Measurements from ENCODE around the gene ATAD1. TPM values are rescaled to one million over a fixed set of nuclear protein-coding genes. Genes with fewer than 3 reads are reported as not detected.

ATAD1 gene
- total RNA-seq (100 to 1,000 TPM in 1 of 2 donors, 10 to 100 TPM in 1; 68.5 to 107 TPM), polyA plus RNA-seq (ENCODE audit: insufficient read depth, low read depth, low replicate concordance) (162 TPM)
- long read RNA-seq, donor 1, full-length matches to known transcripts: 10 of 29 reads
- long read RNA-seq, donor 1, partial matches to known transcripts: 6 of 29 reads
- long read RNA-seq, donor 1, other reads (novel, unspliced or antisense): 13 of 29 reads
- long read RNA-seq, donor 2, partial matches to known transcripts: 24 of 34 reads
- long read RNA-seq, donor 2, other reads (novel, unspliced or antisense): 9 of 34 reads

GRCh38 chr10:87817609-87818504 lies at the start of gene ATAD1:
ATAD1 (minus strand) TSS chr10:87818226; CDS start chr10:87814599, 3,627 bp downstream.
- peak; percentile 90 for DNase-seq
- peak within 1 kb of the TSS; percentile 77 to 89 for H3K4me3 ChIP-seq
- H3K4me1 ChIP-seq: peaks cover 3% of the 10 kb centered on the region
- H3K36me3 ChIP-seq (ENCODE audit: low read depth, missing control alignments): no peaks in the 10 kb centered on the region
- peak within 1 kb of the TSS; percentile 81 to 89 for H3K27ac ChIP-seq
- TF ChIP-seq CTCF (IDR thresholded peaks at IDR 0.05) (peak in 1 of 3 experiments; percentile 22), POLR2A (IDR thresholded peaks at IDR 0.05) (no peak)
- H3K27me3 ChIP-seq: no peaks in the 10 kb centered on the region
- intact Hi-C loops (cut with DNase I; ENCODE audit: low total_unique reads): no loop called here
- WGBS, 2 donors: 0% methylated on average over 28 to 54 of the region's 60 CpGs
- H3K9me3 ChIP-seq: no peaks in the 10 kb centered on the region

- no peak for DNase-seq
- intact Hi-C loops (cut with DNase I; ENCODE audit: low total_unique reads): loop anchor here (10.0 kb wide), 2 partner anchors 177 to 517 kb away; no protein-coding TSS in a partner anchor
- TF ChIP-seq POLR2A (IDR thresholded peaks at IDR 0.05) (no peak), CTCF (IDR thresholded peaks at IDR 0.05) (no peak)
- H3K36me3 ChIP-seq (ENCODE audit: low read depth, missing control alignments): no peaks in the 10 kb centered on the region
- no peaks in the 10 kb centered on the region for H3K27me3 ChIP-seq
- peak overlapping the region in 1 of 2 donors; percentile 99 for H3K27ac ChIP-seq
- H3K4me3 ChIP-seq: peak overlapping the region; percentile 93 to 96
- no peaks in the 10 kb centered on the region for H3K9me3 ChIP-seq
- peaks cover 17% of the 10 kb centered on the region for H3K4me1 ChIP-seq
Measured at GRCh38 chr10:87867453-87867852, 49.4 kb upstream of the ATAD1 start.

GRCh38 chr10:87866412-87866974 lies 48.5 kb upstream of the ATAD1 start:
- peak overlapping the region; percentile 93 to 96 for H3K4me3 ChIP-seq
- no peak for TF ChIP-seq POLR2A (IDR thresholded peaks at IDR 0.05)
- no peak for TF ChIP-seq CTCF (IDR thresholded peaks at IDR 0.05)
- H3K27ac ChIP-seq: peak overlapping the region; percentile 29 to 99
- peaks cover 19% of the 10 kb centered on the region for H3K4me1 ChIP-seq
- intact Hi-C loops (cut with DNase I; ENCODE audit: low total_unique reads): loop anchor here (10.0 kb wide), 2 partner anchors 178 to 518 kb away; no protein-coding TSS in a partner anchor
- no peaks in the 10 kb centered on the region for H3K9me3 ChIP-seq
- no peak for DNase-seq
- no peaks in the 10 kb centered on the region for H3K27me3 ChIP-seq
- H3K36me3 ChIP-seq (ENCODE audit: low read depth, missing control alignments): no peaks in the 10 kb centered on the region
- 12 to 15% methylated on average over 3 of the region's 3 CpGs for WGBS, 2 donors

- peak overlapping the region; percentile 87 to 99 for H3K27ac ChIP-seq
- no peaks in the 10 kb centered on the region for H3K36me3 ChIP-seq (ENCODE audit: low read depth, missing control alignments)
- intact Hi-C loops (cut with DNase I; ENCODE audit: low total_unique reads): loop anchor here (10.0 kb wide), 2 partner anchors 179 to 519 kb away; no protein-coding TSS in a partner anchor
- TF ChIP-seq CTCF (IDR thresholded peaks at IDR 0.05) (no peak), POLR2A (IDR thresholded peaks at IDR 0.05) (no peak)
- DNase-seq: no peak
- H3K27me3 ChIP-seq: no peaks in the 10 kb centered on the region
- peaks cover 19% of the 10 kb centered on the region for H3K4me1 ChIP-seq
- WGBS, 2 donors: 0% methylated on average over 4 of the region's 4 CpGs
- H3K4me3 ChIP-seq: peak overlapping the region; percentile 93 to 96
- H3K9me3 ChIP-seq: no peaks in the 10 kb centered on the region
Measured at GRCh38 chr10:87865241-87865881, 47.3 kb upstream of the ATAD1 start.

Measured in testis (tissue), 5 donors.